Fibroblast of lung (primary cell): ENCODE results near the gene SIPA1. TPM values are rescaled to one million over a fixed set of nuclear protein-coding genes. Genes with fewer than 3 reads are reported as not detected.

Experiments
- DNase-seq, 2 donors: peaks; one replicate each; pipeline versions ENCODE4 v3.0.0 to v3.0.0-alpha.2; 2010; ENCODE audit warnings: low read depth in 2 of 2
- H2AFZ ChIP-seq: 2 replicates; pipeline ENCODE4 v1.5.1; 2012; ENCODE audit warnings: low read length, control low read depth, inconsistent platforms
- H3K27ac ChIP-seq: 2 replicates; pipeline ENCODE4 v1.5.1; 2011; ENCODE audit warnings: low read length, control low read depth; ENCODE audit not compliant: insufficient read depth
- H3K27me3 ChIP-seq: 2 replicates; pipeline ENCODE4 v1.5.1; 2011; ENCODE audit warnings: mild to moderate bottlenecking, low read length; ENCODE audit not compliant: control insufficient read depth, insufficient read depth
- H3K36me3 ChIP-seq: 2 replicates; pipeline ENCODE4 v1.5.1; 2011; ENCODE audit warnings: low read length; ENCODE audit not compliant: control insufficient read depth, insufficient read depth
- H3K4me1 ChIP-seq: 2 replicates; pipeline ENCODE4 v1.5.1; 2011; ENCODE audit warnings: low read length; ENCODE audit not compliant: control insufficient read depth, insufficient read depth; ENCODE audit errors: extremely low read depth
- H3K4me2 ChIP-seq: 2 replicates; pipeline ENCODE4 v1.5.1; 2011; ENCODE audit warnings: low read length, control low read depth; ENCODE audit not compliant: insufficient read depth; ENCODE audit errors: extremely low read depth
- H3K4me3 ChIP-seq, 4 experiments: fragments of 200-600 bp in 1 of 4; sonication (generic) in 1 of 4; replicated peaks in 1 of 4; 2 replicates each; pipeline ENCODE4 v1.5.1; 2011 to 2016; ENCODE audit warnings: low read length in 4 of 4, low read depth in 3 of 4, mild to moderate bottlenecking in 3 of 4, control low read depth in 2 of 4, inconsistent platforms in 1 of 4, mixed read lengths in 1 of 4; ENCODE audit not compliant: insufficient read depth in 1 of 4; ENCODE audit errors: control extremely low read depth in 1 of 4
- H3K79me2 ChIP-seq: 2 replicates; pipeline ENCODE4 v1.5.1; 2012; ENCODE audit warnings: mild to moderate bottlenecking, low read length, inconsistent platforms; ENCODE audit not compliant: control insufficient read depth, insufficient read depth
- H3K9ac ChIP-seq: 2 replicates; pipeline ENCODE4 v1.5.1; 2011; ENCODE audit warnings: mild to moderate bottlenecking, low read length, control low read depth; ENCODE audit not compliant: insufficient read depth
- H3K9me3 ChIP-seq: 2 replicates; pipeline ENCODE4 v1.5.1; 2012; ENCODE audit warnings: low read depth, low read length; ENCODE audit not compliant: control insufficient read depth, insufficient read depth
- H4K20me1 ChIP-seq: 2 replicates; pipeline ENCODE4 v1.5.1; 2011; ENCODE audit warnings: low read length; ENCODE audit not compliant: control insufficient read depth, insufficient read depth; ENCODE audit errors: extremely low read depth
- EZH2 ChIP-seq: IDR thresholded peaks from 2 replicates; pipeline ENCODE4 v1.5.1; 2012; ENCODE audit warnings: low read length, control low read depth, mild to moderate bottlenecking; ENCODE audit errors: missing control alignments
- polyA plus RNA-seq, 2 donors: library from polyadenylated mRNA; depleted of rRNA in 1 of 2; stranded (reverse) in 1 of 2; unstranded in 1 of 2; fragments of >200 nt; gene quantifications; 2 replicates each; pipeline ENCODE4 v1.2.1, GENCODE V29; 2011 to 2012; ENCODE audit warnings: missing spikeins in 1 of 2
- total RNA-seq: library from RNA; depleted of rRNA; stranded (reverse); fragments of >200 nt; gene quantifications from 2 replicates; pipeline ENCODE4 v1.2.1, GENCODE V29; 2014
- TF ChIP-seq, protein P1 (sequence below), 2 donors: IDR thresholded peaks in 1 of 2; conservative IDR thresholded peaks in 1 of 2; 1 replicate in 1 of 2; 2 replicates in 1 of 2; pipeline ENCODE4 v1.5.1; 2011 to 2012; ENCODE audit warnings: low read length in 2 of 2, control low read depth in 1 of 2, inconsistent platforms in 1 of 2, low read depth in 1 of 2, mild to moderate bottlenecking in 1 of 2

Gene SIPA1
- total and polyA plus RNA-seq, 2 donors (not counting 1 experiment from before 2014, with no cell fraction given): 7.8 to 32.5 TPM

DNA sequence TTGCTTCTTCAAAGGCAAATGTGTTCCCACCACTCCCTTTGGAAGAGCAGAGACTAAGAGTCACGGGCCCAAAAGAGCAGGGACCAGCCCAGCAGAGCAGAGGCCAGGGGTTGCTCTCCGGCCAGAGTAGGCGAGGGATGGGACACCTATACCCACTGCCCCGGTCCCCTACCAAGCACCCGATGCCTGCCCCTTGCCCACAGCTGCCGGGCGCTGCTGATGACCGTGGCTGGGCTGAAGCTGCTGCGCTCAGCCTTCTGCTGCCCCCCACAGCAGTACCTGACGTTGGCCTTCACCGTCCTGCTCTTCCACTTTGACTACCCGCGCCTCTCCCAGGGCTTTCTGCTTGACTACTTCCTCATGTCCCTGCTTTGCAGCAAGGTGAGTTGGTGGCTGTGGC lies 10.7 kb upstream of the SIPA1 start:
- Histone ChIP-seq H3K36me3 (peaks cover 33% of the 10 kb centered on the region), H4K20me1 (no peaks in the 10 kb centered on the region)

GRCh38 chr11:65629579-65629978 lies 8.3 kb upstream of the SIPA1 start:
- Histone ChIP-seq H3K27me3 (no peaks in the 10 kb centered on the region), H3K27ac (no peak overlapping the region), H4K20me1 (no peaks in the 10 kb centered on the region), H3K4me2 (no peak overlapping the region), H3K79me2 (no peaks in the 10 kb centered on the region), H3K4me3 (no peak overlapping the region), H2AFZ (no peak overlapping the region), H3K4me1 (no peaks in the 10 kb centered on the region), H3K9ac (no peak overlapping the region), H3K36me3 (peaks cover 45% of the 10 kb centered on the region), H3K9me3 (no peaks in the 10 kb centered on the region)
- no peak for TF ChIP-seq EZH2
- TF ChIP-seq, protein P1, sequence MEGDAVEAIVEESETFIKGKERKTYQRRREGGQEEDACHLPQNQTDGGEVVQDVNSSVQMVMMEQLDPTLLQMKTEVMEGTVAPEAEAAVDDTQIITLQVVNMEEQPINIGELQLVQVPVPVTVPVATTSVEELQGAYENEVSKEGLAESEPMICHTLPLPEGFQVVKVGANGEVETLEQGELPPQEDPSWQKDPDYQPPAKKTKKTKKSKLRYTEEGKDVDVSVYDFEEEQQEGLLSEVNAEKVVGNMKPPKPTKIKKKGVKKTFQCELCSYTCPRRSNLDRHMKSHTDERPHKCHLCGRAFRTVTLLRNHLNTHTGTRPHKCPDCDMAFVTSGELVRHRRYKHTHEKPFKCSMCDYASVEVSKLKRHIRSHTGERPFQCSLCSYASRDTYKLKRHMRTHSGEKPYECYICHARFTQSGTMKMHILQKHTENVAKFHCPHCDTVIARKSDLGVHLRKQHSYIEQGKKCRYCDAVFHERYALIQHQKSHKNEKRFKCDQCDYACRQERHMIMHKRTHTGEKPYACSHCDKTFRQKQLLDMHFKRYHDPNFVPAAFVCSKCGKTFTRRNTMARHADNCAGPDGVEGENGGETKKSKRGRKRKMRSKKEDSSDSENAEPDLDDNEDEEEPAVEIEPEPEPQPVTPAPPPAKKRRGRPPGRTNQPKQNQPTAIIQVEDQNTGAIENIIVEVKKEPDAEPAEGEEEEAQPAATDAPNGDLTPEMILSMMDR (conservative IDR thresholded peaks at IDR 0.05 in 1 of 2, IDR thresholded peaks at IDR 0.05 in 1 of 2; ENCODE audit: low read depth in 1 of 2, low read length in 2 of 2): no peak
- DNase-seq: no peak

More for the DNA sequence above, 10.7 kb upstream of the SIPA1 start:
- no peak overlapping the region for H2AFZ ChIP-seq
- H3K4me2 ChIP-seq: no peak overlapping the region
- no peak overlapping the region for H3K27ac ChIP-seq
- H3K4me1 ChIP-seq: no peaks in the 10 kb centered on the region
- TF ChIP-seq EZH2: no peak
- TF ChIP-seq, protein P1 (conservative IDR thresholded peaks at IDR 0.05 in 1 of 2, IDR thresholded peaks at IDR 0.05 in 1 of 2; ENCODE audit: low read depth in 1 of 2, low read length in 2 of 2): no peak
- H3K27me3 ChIP-seq: no peaks in the 10 kb centered on the region
- no peak overlapping the region for H3K9ac ChIP-seq
- no peak overlapping the region for H3K4me3 ChIP-seq
- H3K79me2 ChIP-seq: no peaks in the 10 kb centered on the region
- DNase-seq: no peak
- H3K9me3 ChIP-seq: no peaks in the 10 kb centered on the region

DNA sequence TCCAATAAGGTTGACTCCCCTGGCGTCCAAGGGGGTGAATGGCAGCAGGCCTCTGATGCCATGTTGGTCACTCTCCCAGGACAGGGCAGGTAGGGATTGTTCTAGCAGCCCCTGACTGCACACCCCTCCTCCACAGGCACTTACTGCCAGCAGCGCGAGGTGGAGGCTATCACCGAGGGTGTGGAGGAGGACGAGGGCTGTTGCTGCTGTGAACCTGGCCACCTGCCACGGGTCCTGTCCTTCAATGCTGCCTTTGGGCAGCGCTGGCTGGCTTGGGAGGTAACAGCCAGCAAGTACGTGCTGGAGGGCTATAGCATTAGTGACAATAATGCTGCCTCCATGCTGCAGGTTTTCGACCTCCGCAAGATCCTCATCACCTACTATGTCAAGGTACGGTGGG lies 7.7 kb upstream of the SIPA1 start:
- Histone ChIP-seq H3K27ac (no peak overlapping the region), H3K4me2 (no peak overlapping the region), H3K4me3 (no peak overlapping the region), H2AFZ (no peak overlapping the region), H3K4me1 (no peaks in the 10 kb centered on the region), H3K9me3 (no peaks in the 10 kb centered on the region), H3K36me3 (peaks cover 51% of the 10 kb centered on the region), H3K27me3 (no peaks in the 10 kb centered on the region), H4K20me1 (no peaks in the 10 kb centered on the region), H3K9ac (no peak overlapping the region), H3K79me2 (no peaks in the 10 kb centered on the region)
- no peak for DNase-seq
- no peak for TF ChIP-seq EZH2
- TF ChIP-seq, protein P1 (conservative IDR thresholded peaks at IDR 0.05 in 1 of 2, IDR thresholded peaks at IDR 0.05 in 1 of 2; ENCODE audit: low read depth in 1 of 2, low read length in 2 of 2): no peak
